Natural killer cell (primary cell): ENCODE data around the gene CFAP77. TPM values are rescaled to one million over a fixed set of nuclear protein-coding genes. Genes with fewer than 3 reads are reported as not detected.

Experiments used
- ATAC-seq, 3 donors: fragments of 150-1000 bp in 2 of 3; fragments of 200-7000 bp in 1 of 3; cut with Tn5 transposase; 1 replicate in 1 of 3; 2 replicates in 2 of 3; pipeline ENCODE4 v1.10.0; 2021; ENCODE audit warnings: mild to moderate bottlenecking in 2 of 3, moderate library complexity in 2 of 3
- DNase-seq, 2 donors: peaks; one replicate each; pipeline versions ENCODE4 v3.0.0 to v3.0.0-alpha.2; 2013 to 2021; ENCODE audit warnings: mixed read lengths in 1 of 2
- H3K27ac ChIP-seq: one replicate; pipeline ENCODE4 v1.5.1; 2013; ENCODE audit warnings: mild to moderate bottlenecking, low read length
- H3K27me3 ChIP-seq: one replicate; pipeline ENCODE4 v1.6.1; 2013; ENCODE audit warnings: low read length; ENCODE audit not compliant: control insufficient read depth, insufficient read depth
- H3K36me3 ChIP-seq: one replicate; pipeline ENCODE4 v1.6.1; 2013; ENCODE audit warnings: low read length; ENCODE audit not compliant: control insufficient read depth, insufficient read depth
- H3K4me1 ChIP-seq: one replicate; pipeline ENCODE4 v1.6.1; 2013; ENCODE audit warnings: low read length; ENCODE audit not compliant: control insufficient read depth, insufficient read depth
- H3K4me3 ChIP-seq: one replicate; pipeline ENCODE4 v1.5.1; 2013; ENCODE audit warnings: low read length
- H3K9me3 ChIP-seq: one replicate; pipeline ENCODE4 v1.6.1; 2013; ENCODE audit warnings: low read length; ENCODE audit not compliant: control insufficient read depth, insufficient read depth
- H3K27ac Mint-ChIP-seq, 2 donors: one replicate each; pipeline ENCODE4 v1.8.0; 2022; ENCODE audit warnings: mild to moderate bottlenecking in 2 of 2, mixed read lengths in 2 of 2, moderate library complexity in 1 of 2
- H3K27me3 Mint-ChIP-seq, 2 donors: one replicate each; pipeline ENCODE4 v1.8.0; 2022; ENCODE audit warnings: low read depth in 2 of 2, mixed read lengths in 2 of 2
- H3K36me3 Mint-ChIP-seq: one replicate; pipeline ENCODE4 v1.8.0; 2022; ENCODE audit warnings: mixed read lengths
- H3K4me1 Mint-ChIP-seq, 2 donors: one replicate each; pipeline ENCODE4 v1.8.0; 2022; ENCODE audit warnings: mixed read lengths in 2 of 2
- H3K4me3 Mint-ChIP-seq: one replicate; pipeline ENCODE4 v1.8.0; 2022; ENCODE audit warnings: mild to moderate bottlenecking, moderate library complexity, mixed read lengths
- H3K9me3 Mint-ChIP-seq, 2 donors: one replicate each; pipeline ENCODE4 v1.8.0; 2022; ENCODE audit warnings: mixed read lengths in 2 of 2
- CTCF ChIP-seq: fragments of 200-600 bp; IDR thresholded peaks from one replicate; pipeline ENCODE4 v1.8.0; 2022; ENCODE audit warnings: antibody characterized with exemption
- WGBS: methylation state at CpG from one replicate; pipeline ENCODE4 v1.1.7; 2013; ENCODE audit warnings: missing lambda C conversion rate; ENCODE audit not compliant: insufficient coverage; 5-methylcytosine and 5-hydroxymethylcytosine counted together
- intact Hi-C: fragments of 100-400 bp; cut with micrococcal nuclease; formaldehyde crosslinking; loops from one replicate; pipeline ENCODE4 v1.14.2; 2022
- total RNA-seq, 4 donors: library from RNA; stranded (reverse); fragments of 120-200 nt in 1 of 4; gene quantifications; one replicate each; pipeline versions ENCODE4 v1.2.3 to v1.2.4, GENCODE V29; 2013 to 2022

CFAP77 gene
- not detected for total RNA-seq
- not detected for total RNA-seq (2013)

DNA sequence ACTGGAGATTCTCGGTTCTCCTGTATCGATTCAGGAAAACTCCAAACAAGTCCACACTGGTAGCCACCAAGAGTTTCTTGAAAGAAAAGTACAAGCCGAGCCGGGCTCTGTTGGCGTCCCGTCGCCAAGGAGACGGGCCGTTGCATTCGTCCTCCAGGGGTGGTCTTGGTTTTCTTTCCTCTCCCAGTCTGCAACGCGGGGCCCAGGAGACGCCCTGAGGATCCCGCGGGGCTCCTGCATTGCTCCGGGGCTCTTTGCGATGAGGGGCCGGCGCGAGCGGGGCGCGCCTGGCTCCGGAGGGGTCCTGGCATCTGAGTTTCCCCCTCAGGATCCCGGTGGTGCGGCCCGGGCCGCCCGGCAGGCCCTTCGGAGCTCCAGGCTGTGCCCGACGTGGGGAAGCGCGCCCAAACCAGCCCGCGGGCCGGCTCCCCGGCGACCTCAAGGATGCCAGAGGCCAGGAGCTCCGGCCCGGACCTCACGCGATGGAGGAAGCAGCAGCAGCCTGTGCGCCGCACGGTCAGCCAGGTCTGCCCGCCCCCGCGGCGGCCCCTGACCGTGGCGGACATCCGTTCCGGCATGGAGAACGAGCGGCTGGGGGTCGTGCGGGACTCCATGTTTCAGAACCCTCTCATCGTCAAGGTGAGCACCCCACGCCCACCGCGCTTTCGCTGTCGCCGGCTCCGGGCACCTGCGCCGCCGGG is at the start of gene CFAP77:
Gene CFAP77, plus strand, starts transcription at position 384 of the 701 bp plus-strand sequence. Its CDS starts 61 bp downstream, at position 445.
- H3K4me1 ChIP-seq, result peaks cover 43% of the 10 kb centered on the region

DNA sequence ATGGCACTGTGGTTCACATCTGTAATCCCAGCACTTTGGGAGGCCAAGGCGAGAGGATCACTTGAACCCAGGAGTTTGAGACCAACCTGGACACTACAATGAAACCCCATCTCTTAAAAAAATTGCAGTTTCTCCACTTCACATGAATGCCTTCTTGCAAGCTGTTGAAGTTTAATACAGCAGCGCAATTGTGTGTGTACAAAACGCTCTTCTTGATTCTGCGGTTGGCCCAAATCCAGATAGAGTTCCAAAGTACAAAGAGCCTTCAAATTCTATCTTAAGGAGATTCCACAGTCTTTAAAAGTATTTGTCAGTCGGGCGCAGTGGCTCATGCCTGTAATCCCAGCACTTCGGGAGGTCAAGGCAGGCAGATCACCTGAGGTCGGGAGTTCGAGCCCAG is 45.9 kb upstream of the CFAP77 start:
- intact Hi-C loops, result no loop called here
- Mint-ChIP-seq H3K9me3 (no peaks in the 10 kb centered on the region), H3K27ac (no peak overlapping the region), H3K36me3 (no peaks in the 10 kb centered on the region), H3K27me3 (no peaks in the 10 kb centered on the region), H3K4me3 (no peak overlapping the region), H3K4me1 (peaks cover 0 to 4% of the 10 kb centered on the region in 2 donors)
- H3K9me3 ChIP-seq, result no peaks in the 10 kb centered on the region
- DNase-seq (no peak), ATAC-seq (no peak)
- H3K36me3 ChIP-seq, result no peaks in the 10 kb centered on the region
- H3K4me3 ChIP-seq, result no peak overlapping the region
- no peaks in the 10 kb centered on the region for H3K27me3 ChIP-seq
- no peaks in the 10 kb centered on the region for H3K4me1 ChIP-seq
- WGBS, result 95% methylated on average over 9 of the region's 9 CpGs
- TF ChIP-seq CTCF, result no peak
- no peak overlapping the region for H3K27ac ChIP-seq

More for the DNA sequence above, at the start of gene CFAP77:
- no peak for TF ChIP-seq CTCF
- H3K4me3 Mint-ChIP-seq, result peak within 1 kb of the TSS; percentile 66
- no peak within 1 kb of the TSS for H3K27ac Mint-ChIP-seq
- intact Hi-C loops, result loop anchor here (2.0 to 10.0 kb wide), 5 partner anchors 55 to 492 kb away; partner anchors contain the start of genes GTF3C4 and SETX
- no peaks in the 10 kb centered on the region for H3K36me3 Mint-ChIP-seq
- H3K27ac ChIP-seq, result no peak within 1 kb of the TSS
- peak within 1 kb of the TSS; percentile 11 for H3K4me3 ChIP-seq
- ATAC-seq (peak in 1 of 3 donors; percentile 18), DNase-seq (peak; percentile 30 to 74)
- WGBS, result 1% methylated on average over 69 of the region's 69 CpGs
- H3K36me3 ChIP-seq, result no peaks in the 10 kb centered on the region
- H3K4me1 Mint-ChIP-seq, result peaks cover 31% of the 10 kb centered on the region in 2 donors
- H3K27me3 Mint-ChIP-seq, result peaks cover 41 to 44% of the 10 kb centered on the region in 2 donors
- H3K9me3 Mint-ChIP-seq, result no peaks in the 10 kb centered on the region
- H3K9me3 ChIP-seq, result no peaks in the 10 kb centered on the region
- peaks cover 34% of the 10 kb centered on the region for H3K27me3 ChIP-seq

- Mint-ChIP-seq H3K27me3 (no peaks in the 10 kb centered on the region), H3K9me3 (no peaks in the 10 kb centered on the region), H3K4me3 (no peak overlapping the region), H3K36me3 (no peaks in the 10 kb centered on the region), H3K4me1 (no peaks in the 10 kb centered on the region), H3K27ac (no peak overlapping the region)
- no peaks in the 10 kb centered on the region for H3K36me3 ChIP-seq
- no CpG with 5 or more reads among the region's 3 CpGs for WGBS
- no peak for ATAC-seq
- H3K4me1 ChIP-seq, result no peaks in the 10 kb centered on the region
- H3K27me3 ChIP-seq, result no peaks in the 10 kb centered on the region
- no peak overlapping the region for H3K27ac ChIP-seq
- H3K4me3 ChIP-seq, result no peak overlapping the region
- TF ChIP-seq CTCF, result no peak
- no peak for DNase-seq
- no peaks in the 10 kb centered on the region for H3K9me3 ChIP-seq
- intact Hi-C loops, result no loop called here
Measured at GRCh38 chr9:132365986-132366385, 44.0 kb upstream of the CFAP77 start.

DNA sequence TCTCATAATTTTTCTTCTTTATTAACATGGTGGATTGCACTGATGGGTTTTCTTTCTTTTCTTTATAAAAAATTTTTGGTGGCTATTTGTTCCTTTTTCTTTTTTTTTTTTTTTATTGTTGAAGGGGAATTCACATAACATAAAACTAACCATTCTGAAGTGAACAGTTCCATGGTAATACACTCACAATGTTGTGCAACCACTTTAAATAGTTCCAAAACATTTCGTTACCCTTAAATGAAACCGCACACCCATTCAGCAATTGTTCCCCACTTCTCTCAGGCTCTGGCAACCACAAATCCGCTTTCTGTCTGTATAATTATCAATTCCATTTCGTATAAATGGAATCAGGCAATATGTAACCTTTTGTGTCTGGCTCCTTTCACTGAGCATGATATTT is 43.5 kb upstream of the CFAP77 start:
- Mint-ChIP-seq H3K4me1 (no peaks in the 10 kb centered on the region), H3K4me3 (no peak overlapping the region), H3K9me3 (no peaks in the 10 kb centered on the region), H3K27ac (no peak overlapping the region), H3K27me3 (no peaks in the 10 kb centered on the region), H3K36me3 (no peaks in the 10 kb centered on the region)
- Histone ChIP-seq H3K36me3 (no peaks in the 10 kb centered on the region), H3K4me3 (no peak overlapping the region), H3K4me1 (no peaks in the 10 kb centered on the region), H3K27ac (no peak overlapping the region), H3K27me3 (no peaks in the 10 kb centered on the region), H3K9me3 (no peaks in the 10 kb centered on the region)
- no peak for TF ChIP-seq CTCF
- WGBS, result 96% methylated on average over 4 of the region's 4 CpGs
- ATAC-seq, result no peak
- DNase-seq, result no peak
- intact Hi-C loops, result no loop called here
